Keratinocyte (primary cell): ENCODE data around the gene RBM19. TPM values are rescaled to one million over a fixed set of nuclear protein-coding genes. Genes with fewer than 3 reads are reported as not detected.

Experiments
- DNase-seq: peaks from one replicate; pipeline ENCODE4 v3.0.0-alpha.2; 2011; ENCODE audit warnings: low read depth, missing footprints, low spot score
- FAIRE-seq: peaks from 2 replicates; lab custom pipeline; 2011; peaks lifted over from hg19 to GRCh38; lab: Jason Lieb, UNC
- H2AFZ ChIP-seq: 2 replicates; pipeline ENCODE4 v1.6.0; 2012; ENCODE audit warnings: low read length, control low read depth, inconsistent platforms; ENCODE audit not compliant: control insufficient read depth
- H3K27ac ChIP-seq: 2 replicates; pipeline ENCODE4 v1.5.1; 2011; ENCODE audit warnings: low read length; ENCODE audit not compliant: control insufficient read depth, insufficient read depth
- H3K27me3 ChIP-seq: 3 replicates; pipeline ENCODE4 v1.6.0; 2011; ENCODE audit warnings: low read length; ENCODE audit not compliant: control insufficient read depth, insufficient read depth; ENCODE audit errors: extremely low read depth
- H3K36me3 ChIP-seq, 2 experiments: 2 replicates in 1 of 2; 3 replicates in 1 of 2; pipeline ENCODE4 v1.5.1; 2011; ENCODE audit warnings: low read length in 2 of 2, mild to moderate bottlenecking in 1 of 2; ENCODE audit not compliant: control insufficient read depth in 2 of 2, insufficient read depth in 2 of 2; ENCODE audit errors: extremely low read depth in 1 of 2
- H3K4me1 ChIP-seq: 3 replicates; pipeline ENCODE4 v1.5.1; 2011; ENCODE audit warnings: low read length; ENCODE audit not compliant: control insufficient read depth, insufficient read depth; ENCODE audit errors: extremely low read depth
- H3K4me2 ChIP-seq: 3 replicates; pipeline ENCODE4 v1.6.0; 2011; ENCODE audit warnings: low read depth, low read length; ENCODE audit not compliant: control insufficient read depth, insufficient read depth; ENCODE audit errors: extremely low read depth
- H3K4me3 ChIP-seq, 3 experiments: fragments of 200-600 bp in 1 of 3; sonication (generic) in 1 of 3; 2 replicates in 2 of 3; 3 replicates in 1 of 3; pipeline ENCODE4 v1.5.1; 2011 to 2016; ENCODE audit warnings: low read length in 3 of 3, mild to moderate bottlenecking in 3 of 3, control low read depth in 2 of 3, inconsistent platforms in 1 of 3, low read depth in 1 of 3, mixed read lengths in 1 of 3, mixed run types in 1 of 3, moderate library complexity in 1 of 3; ENCODE audit not compliant: control insufficient read depth in 2 of 3, insufficient read depth in 2 of 3; ENCODE audit errors: extremely low read depth in 1 of 3
- H3K79me2 ChIP-seq: 2 replicates; pipeline ENCODE4 v1.6.0; 2012; ENCODE audit warnings: low read length; ENCODE audit not compliant: control insufficient read depth, insufficient read depth
- H3K9ac ChIP-seq: 3 replicates; pipeline ENCODE4 v1.6.0; 2011; ENCODE audit warnings: low read length; ENCODE audit not compliant: control insufficient read depth, insufficient read depth; ENCODE audit errors: extremely low read depth
- H3K9me1 ChIP-seq: 3 replicates; pipeline ENCODE4 v1.6.0; 2011; ENCODE audit warnings: low read length; ENCODE audit not compliant: control insufficient read depth, insufficient read depth; ENCODE audit errors: extremely low read depth
- H3K9me3 ChIP-seq: 2 replicates; pipeline ENCODE4 v1.5.1; 2012; ENCODE audit warnings: low read depth, low read length; ENCODE audit not compliant: control insufficient read depth
- H4K20me1 ChIP-seq: 3 replicates; pipeline ENCODE4 v1.6.0; 2011; ENCODE audit warnings: low read length; ENCODE audit not compliant: control insufficient read depth, insufficient read depth; ENCODE audit errors: extremely low read depth
- CTCF ChIP-seq, 3 experiments: IDR thresholded peaks in 1 of 3; conservative IDR thresholded peaks in 1 of 3; optimal IDR thresholded peaks in 1 of 3; 2 replicates in 2 of 3; 3 replicates in 1 of 3; pipeline versions ENCODE3 to v1.5.1; 2011; ENCODE audit warnings: low read length in 3 of 3, mild to moderate bottlenecking in 3 of 3, moderate library complexity in 2 of 3, control low read depth in 1 of 3, inconsistent platforms in 1 of 3; ENCODE audit not compliant: insufficient read depth in 2 of 3; ENCODE audit errors: extremely low read depth in 1 of 3
- EZH2 ChIP-seq: IDR thresholded peaks from one replicate; pipeline ENCODE4 v1.6.1; 2012; ENCODE audit warnings: inconsistent platforms, mild to moderate bottlenecking, low read length, moderate library complexity
- dilution Hi-C: fragments of 300-500 bp; cut with MboI; formaldehyde crosslinking; loops from one replicate; pipeline ENCODE4 v1.7.0; 2020; ENCODE audit warnings: low sequenced_read_pairs; ENCODE audit not compliant: extremely low pct_ligation_motif_present
- polyA plus RNA-seq, 5 experiments: library from polyadenylated mRNA; depleted of rRNA in 3 of 5; stranded (reverse) in 3 of 5; stranded (forward) in 1 of 5; unstranded in 1 of 5; fragments of >200 nt; gene quantifications; 1 replicate in 1 of 5; 2 replicates in 3 of 5; 3 replicates in 1 of 5; pipeline versions ENCODE4 v1.2.1 to v1.2.3, GENCODE V29; 2011 to 2012; ENCODE audit warnings: missing spikeins in 2 of 5, low read depth in 1 of 5, low replicate concordance in 1 of 5

Gene RBM19
- polyA plus RNA-seq, 1 donor (not counting 4 experiments of a cell fraction or from before 2014, with no cell fraction given) = 14.6 TPM

- DNase-seq = no peak
These were observed 135.1 kb downstream of the RBM19 start for GRCh38 chr12:113831016-113831415.

GRCh38 chr12:113829212-113829611 lies 136.9 kb downstream of the RBM19 start:
- H3K27me3 ChIP-seq = no peaks in the 10 kb centered on the region
- DNase-seq = no peak
- H2AFZ ChIP-seq = no peak overlapping the region
- no peaks in the 10 kb centered on the region for H3K9me3 ChIP-seq
- no peaks in the 10 kb centered on the region for H4K20me1 ChIP-seq
- no peak overlapping the region for H3K4me3 ChIP-seq
- no peak overlapping the region for H3K4me2 ChIP-seq
- TF ChIP-seq CTCF (optimal IDR thresholded peaks at IDR 0.05 in 1 of 3, IDR thresholded peaks at IDR 0.05 in 1 of 3, conservative IDR thresholded peaks at IDR 0.05 in 1 of 3; ENCODE audit: extremely low read depth in 1 of 3, insufficient read depth in 2 of 3, low read length in 3 of 3) (no peak), EZH2 (no peak)
- FAIRE-seq = no peak
- no peaks in the 10 kb centered on the region for H3K9me1 ChIP-seq
- no peaks in the 10 kb centered on the region for H3K79me2 ChIP-seq
- peaks cover 0 to 3% of the 10 kb centered on the region in 2 experiments for H3K36me3 ChIP-seq
- H3K4me1 ChIP-seq = no peaks in the 10 kb centered on the region
- dilution Hi-C loops = no loop called here
- no peak overlapping the region for H3K9ac ChIP-seq
- H3K27ac ChIP-seq = no peak overlapping the region

More at GRCh38 chr12:113831016-113831415, 135.1 kb downstream of the RBM19 start:
- Histone ChIP-seq H3K4me3 (no peak overlapping the region), H2AFZ (no peak overlapping the region), H3K9me3 (no peaks in the 10 kb centered on the region), H3K4me1 (no peaks in the 10 kb centered on the region), H3K9me1 (no peaks in the 10 kb centered on the region), H3K27ac (no peak overlapping the region), H3K36me3 (peaks cover 0 to 3% of the 10 kb centered on the region in 2 experiments), H3K4me2 (no peak overlapping the region), H4K20me1 (no peaks in the 10 kb centered on the region), H3K27me3 (no peaks in the 10 kb centered on the region), H3K79me2 (no peaks in the 10 kb centered on the region), H3K9ac (no peak overlapping the region)
- FAIRE-seq = no peak
- TF ChIP-seq CTCF (optimal IDR thresholded peaks at IDR 0.05 in 1 of 3, IDR thresholded peaks at IDR 0.05 in 1 of 3, conservative IDR thresholded peaks at IDR 0.05 in 1 of 3; ENCODE audit: extremely low read depth in 1 of 3, insufficient read depth in 2 of 3, low read length in 3 of 3) (no peak), EZH2 (no peak)
- dilution Hi-C loops = no loop called here
